Retinal pigment epithelial cell (primary cell): Measurements from ENCODE around the gene ACAT2.
A peak's percentile ranks its signal among the peaks of the same experiment; 100 is the strongest.

Experiments
- DNase-seq: peaks from one replicate; pipeline ENCODE4 v3.0.0-alpha.2; 2010; ENCODE audit warnings: low read depth
- H3K4me3 ChIP-seq: 2 replicates; pipeline ENCODE4 v1.5.1; 2011; ENCODE audit warnings: mild to moderate bottlenecking, low read length, control low read depth, moderate library complexity
- TF ChIP-seq, protein P1 (sequence below): conservative IDR thresholded peaks from 2 replicates; pipeline ENCODE4 v1.5.1; 2011; ENCODE audit warnings: low read depth, low read length, control low read depth, inconsistent platforms

Gene ACAT2

GRCh38 chr6:159753081-159753872, 8.6 kb upstream of the ACAT2 start:
- TF ChIP-seq, protein P1, sequence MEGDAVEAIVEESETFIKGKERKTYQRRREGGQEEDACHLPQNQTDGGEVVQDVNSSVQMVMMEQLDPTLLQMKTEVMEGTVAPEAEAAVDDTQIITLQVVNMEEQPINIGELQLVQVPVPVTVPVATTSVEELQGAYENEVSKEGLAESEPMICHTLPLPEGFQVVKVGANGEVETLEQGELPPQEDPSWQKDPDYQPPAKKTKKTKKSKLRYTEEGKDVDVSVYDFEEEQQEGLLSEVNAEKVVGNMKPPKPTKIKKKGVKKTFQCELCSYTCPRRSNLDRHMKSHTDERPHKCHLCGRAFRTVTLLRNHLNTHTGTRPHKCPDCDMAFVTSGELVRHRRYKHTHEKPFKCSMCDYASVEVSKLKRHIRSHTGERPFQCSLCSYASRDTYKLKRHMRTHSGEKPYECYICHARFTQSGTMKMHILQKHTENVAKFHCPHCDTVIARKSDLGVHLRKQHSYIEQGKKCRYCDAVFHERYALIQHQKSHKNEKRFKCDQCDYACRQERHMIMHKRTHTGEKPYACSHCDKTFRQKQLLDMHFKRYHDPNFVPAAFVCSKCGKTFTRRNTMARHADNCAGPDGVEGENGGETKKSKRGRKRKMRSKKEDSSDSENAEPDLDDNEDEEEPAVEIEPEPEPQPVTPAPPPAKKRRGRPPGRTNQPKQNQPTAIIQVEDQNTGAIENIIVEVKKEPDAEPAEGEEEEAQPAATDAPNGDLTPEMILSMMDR: no peak
- H3K4me3 ChIP-seq: no peak overlapping the region
- no peak for DNase-seq

DNA sequence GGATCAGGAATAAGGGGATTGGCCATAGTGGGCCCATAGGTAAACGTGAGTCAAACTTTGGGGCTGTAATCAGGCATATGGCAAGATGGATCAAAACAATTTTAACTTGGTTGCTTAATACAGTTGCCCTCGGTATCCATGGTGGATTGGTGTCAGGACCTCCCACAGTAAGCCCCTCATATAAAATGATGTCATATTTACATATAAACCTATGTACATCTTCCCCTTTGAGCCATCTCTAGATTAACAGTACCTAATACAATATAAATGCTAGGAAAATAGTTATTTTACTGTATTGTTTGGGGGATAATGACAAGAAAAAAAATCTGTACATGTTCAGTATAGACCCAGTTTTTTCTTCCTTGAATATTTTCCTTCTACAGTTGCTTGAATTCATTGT, 7.4 kb upstream of the ACAT2 start:
- DNase-seq: no peak
- no peak overlapping the region for H3K4me3 ChIP-seq
- TF ChIP-seq, protein P1: no peak

GRCh38 chr6:159754959-159755914, 6.6 kb upstream of the ACAT2 start:
- H3K4me3 ChIP-seq: no peak overlapping the region
- DNase-seq: no peak
- TF ChIP-seq, protein P1: no peak

DNA sequence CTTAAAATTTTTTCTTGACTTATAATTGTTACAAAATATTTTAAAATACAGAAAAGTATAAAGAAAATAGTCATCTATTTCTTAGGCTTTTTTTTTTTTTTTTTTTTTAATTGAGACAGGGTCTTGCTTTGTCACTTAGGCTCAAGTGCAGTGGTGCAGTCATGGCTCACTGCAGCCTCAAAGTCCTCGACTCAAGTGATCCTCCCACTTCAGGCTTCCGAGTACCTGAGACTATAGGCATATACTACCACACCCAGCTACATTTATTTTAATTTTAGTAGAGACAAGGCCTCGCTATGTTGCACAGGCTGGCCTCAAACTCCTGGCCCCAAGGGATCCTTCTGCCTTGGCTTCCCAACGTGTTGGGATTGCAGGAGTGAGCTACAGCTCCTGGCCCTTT, 5.3 kb upstream of the ACAT2 start:
- no peak overlapping the region for H3K4me3 ChIP-seq
- no peak for DNase-seq
- TF ChIP-seq, protein P1: no peak

GRCh38 chr6:159758031-159759001, 3.5 kb upstream of the ACAT2 start:
- TF ChIP-seq, protein P1: peak; percentile 13
- no peak for DNase-seq

DNA sequence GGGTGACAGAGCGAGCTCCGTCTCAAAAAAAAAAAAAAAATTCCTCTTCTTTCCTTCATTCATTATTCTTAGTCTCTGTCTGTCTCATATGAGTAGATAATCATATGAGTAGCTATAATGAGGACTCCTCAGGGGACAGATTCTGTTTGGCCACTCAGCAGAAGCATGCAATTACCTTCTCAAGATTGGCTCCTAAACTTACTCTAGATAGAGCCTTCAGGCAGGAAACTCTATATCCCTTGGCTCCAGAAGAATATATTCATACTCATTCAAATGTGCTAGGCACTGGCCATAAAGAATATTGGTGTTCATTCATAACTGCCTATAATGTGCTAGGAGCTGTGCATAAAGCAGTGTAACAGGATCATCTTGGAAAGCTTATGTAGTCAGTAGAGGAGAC, 2.2 kb upstream of the ACAT2 start:
- H3K4me3 ChIP-seq: no peak overlapping the region
- TF ChIP-seq, protein P1: no peak

More at GRCh38 chr6:159758031-159759001, 3.5 kb upstream of the ACAT2 start:
- H3K4me3 ChIP-seq: no peak overlapping the region

More for the DNA sequence above, 2.2 kb upstream of the ACAT2 start:
- no peak for DNase-seq
